Muscle layer of duodenum (tissue), 2 donors: ENCODE results near the gene ATP7A.

Experiments used
- H3K27ac ChIP-seq: one replicate; pipeline ENCODE4 v1.7.0; 2013; ENCODE audit warnings: mild to moderate bottlenecking, low read length
- H3K27me3 ChIP-seq: one replicate; pipeline ENCODE4 v1.7.0; 2013; ENCODE audit warnings: low read depth, mild to moderate bottlenecking, control low read depth, low read length
- H3K36me3 ChIP-seq, 2 donors: one replicate each; pipeline ENCODE4 v1.7.0; 2013; ENCODE audit warnings: low read length in 2 of 2, control low read depth in 1 of 2, mild to moderate bottlenecking in 1 of 2; ENCODE audit not compliant: insufficient read depth in 2 of 2, control insufficient read depth in 1 of 2
- H3K4me1 ChIP-seq, 2 donors: one replicate each; pipeline ENCODE4 v1.7.0; 2013; ENCODE audit warnings: low read length in 2 of 2, mild to moderate bottlenecking in 2 of 2, control low read depth in 1 of 2, moderate library complexity in 1 of 2; ENCODE audit not compliant: insufficient read depth in 2 of 2, control insufficient read depth in 1 of 2
- H3K4me3 ChIP-seq, 2 donors: one replicate each; pipeline ENCODE4 v1.7.0; 2013; ENCODE audit warnings: low read length in 2 of 2, low read depth in 1 of 2, mild to moderate bottlenecking in 1 of 2
- H3K9me3 ChIP-seq, 2 donors: one replicate each; pipeline ENCODE4 v1.7.0; 2013; ENCODE audit warnings: low read length in 2 of 2, control low read depth in 1 of 2, mild to moderate bottlenecking in 1 of 2; ENCODE audit not compliant: control insufficient read depth in 1 of 2
- donor health status: healthy.

Gene ATP7A

GRCh38 chrX:77946571-77946970, 36.1 kb downstream of the ATP7A start:
- no peak overlapping the region for H3K27ac ChIP-seq
- H3K4me3 ChIP-seq = no peak overlapping the region
- peaks cover 0 to 7% of the 10 kb centered on the region in 2 donors for H3K4me1 ChIP-seq
- H3K9me3 ChIP-seq = no peaks in the 10 kb centered on the region
- no peaks in the 10 kb centered on the region for H3K27me3 ChIP-seq
- H3K36me3 ChIP-seq = no peaks in the 10 kb centered on the region

GRCh38 chrX:77949840-77950239, 39.3 kb downstream of the ATP7A start:
- Histone ChIP-seq H3K4me3 (no peak overlapping the region), H3K4me1 (peaks cover 0 to 7% of the 10 kb centered on the region in 2 donors), H3K9me3 (no peaks in the 10 kb centered on the region), H3K27me3 (no peaks in the 10 kb centered on the region), H3K27ac (no peak overlapping the region), H3K36me3 (no peaks in the 10 kb centered on the region)

GRCh38 chrX:77952173-77952572, 41.7 kb downstream of the ATP7A start:
- Histone ChIP-seq H3K4me3 (no peak overlapping the region), H3K9me3 (no peaks in the 10 kb centered on the region), H3K36me3 (no peaks in the 10 kb centered on the region), H3K27ac (no peak overlapping the region), H3K27me3 (no peaks in the 10 kb centered on the region), H3K4me1 (peaks cover 0 to 7% of the 10 kb centered on the region in 2 donors)

- Histone ChIP-seq H3K27me3 (no peaks in the 10 kb centered on the region), H3K4me1 (peaks cover 0 to 7% of the 10 kb centered on the region in 2 donors), H3K27ac (no peak overlapping the region), H3K36me3 (no peaks in the 10 kb centered on the region), H3K4me3 (no peak overlapping the region), H3K9me3 (no peaks in the 10 kb centered on the region)
Observed at GRCh38 chrX:77953302-77953701, 42.8 kb downstream of the ATP7A start.

GRCh38 chrX:77953708-77954107, 43.2 kb downstream of the ATP7A start:
- Histone ChIP-seq H3K36me3 (no peaks in the 10 kb centered on the region), H3K4me1 (peaks cover 0 to 7% of the 10 kb centered on the region in 2 donors), H3K4me3 (no peak overlapping the region), H3K9me3 (no peaks in the 10 kb centered on the region), H3K27ac (no peak overlapping the region), H3K27me3 (no peaks in the 10 kb centered on the region)

- Histone ChIP-seq H3K4me1 (no peaks in the 10 kb centered on the region), H3K36me3 (no peaks in the 10 kb centered on the region), H3K9me3 (no peaks in the 10 kb centered on the region), H3K27me3 (no peaks in the 10 kb centered on the region), H3K4me3 (no peak overlapping the region), H3K27ac (no peak overlapping the region)
Observed at GRCh38 chrX:77960567-77960966, 50.1 kb downstream of the ATP7A start.

GRCh38 chrX:77961063-77961462, 50.6 kb downstream of the ATP7A start:
- Histone ChIP-seq H3K27me3 (no peaks in the 10 kb centered on the region), H3K4me3 (no peak overlapping the region), H3K27ac (no peak overlapping the region), H3K9me3 (no peaks in the 10 kb centered on the region), H3K36me3 (no peaks in the 10 kb centered on the region), H3K4me1 (no peaks in the 10 kb centered on the region)

- no peaks in the 10 kb centered on the region for H3K9me3 ChIP-seq
- H3K4me1 ChIP-seq = no peaks in the 10 kb centered on the region
- no peak overlapping the region for H3K27ac ChIP-seq
- no peaks in the 10 kb centered on the region for H3K27me3 ChIP-seq
- no peak overlapping the region for H3K4me3 ChIP-seq
- no peaks in the 10 kb centered on the region for H3K36me3 ChIP-seq
Observed at GRCh38 chrX:77962068-77962902, 51.8 kb downstream of the ATP7A start.

- no peak overlapping the region for H3K4me3 ChIP-seq
- H3K4me1 ChIP-seq = no peaks in the 10 kb centered on the region
- H3K27me3 ChIP-seq = no peaks in the 10 kb centered on the region
- no peak overlapping the region for H3K27ac ChIP-seq
- H3K36me3 ChIP-seq = no peaks in the 10 kb centered on the region
- H3K9me3 ChIP-seq = no peaks in the 10 kb centered on the region
Observed at GRCh38 chrX:77966361-77966760, 55.9 kb downstream of the ATP7A start.

- Histone ChIP-seq H3K36me3 (no peaks in the 10 kb centered on the region), H3K27ac (no peak overlapping the region), H3K27me3 (no peaks in the 10 kb centered on the region), H3K9me3 (no peaks in the 10 kb centered on the region), H3K4me3 (no peak overlapping the region), H3K4me1 (no peaks in the 10 kb centered on the region)
Observed at GRCh38 chrX:77967631-77968030, 57.1 kb downstream of the ATP7A start.

GRCh38 chrX:77969538-77969937, 59.0 kb downstream of the ATP7A start, which contains the start of gene PGAM4:
PGAM4 (minus strand) TSS chrX:77969638; CDS start chrX:77969638, 0 bp downstream.
- H3K4me3 ChIP-seq = no peak within 1 kb of the TSS
- peaks cover 0 to 5% of the 10 kb centered on the region in 2 donors for H3K36me3 ChIP-seq
- no peaks in the 10 kb centered on the region for H3K4me1 ChIP-seq
- no peaks in the 10 kb centered on the region for H3K9me3 ChIP-seq
- no peak within 1 kb of the TSS for H3K27ac ChIP-seq
- no peaks in the 10 kb centered on the region for H3K27me3 ChIP-seq

- no peaks in the 10 kb centered on the region for H3K4me1 ChIP-seq
- no peak overlapping the region for H3K27ac ChIP-seq
- no peak overlapping the region for H3K4me3 ChIP-seq
- no peaks in the 10 kb centered on the region for H3K9me3 ChIP-seq
- H3K27me3 ChIP-seq = no peaks in the 10 kb centered on the region
- H3K36me3 ChIP-seq = peaks cover 0 to 5% of the 10 kb centered on the region in 2 donors
Observed at GRCh38 chrX:77975755-77976154, 65.3 kb downstream of the ATP7A start.
